NCI-H1092 treated with DMSO at 0.1 percent for 48 hours (cell line): ENCODE data around the gene CCDC68.
"Not testable (repeated sequence)": the region's sequence is repeated elsewhere in the genome, so short reads cannot be mapped to it uniquely, and the experiment has no call there.

Experiments
- DNase-seq: peaks from one replicate; lab custom pipeline; 2025; lab: John Stamatoyannopoulos, UW

CCDC68 gene, protein sequence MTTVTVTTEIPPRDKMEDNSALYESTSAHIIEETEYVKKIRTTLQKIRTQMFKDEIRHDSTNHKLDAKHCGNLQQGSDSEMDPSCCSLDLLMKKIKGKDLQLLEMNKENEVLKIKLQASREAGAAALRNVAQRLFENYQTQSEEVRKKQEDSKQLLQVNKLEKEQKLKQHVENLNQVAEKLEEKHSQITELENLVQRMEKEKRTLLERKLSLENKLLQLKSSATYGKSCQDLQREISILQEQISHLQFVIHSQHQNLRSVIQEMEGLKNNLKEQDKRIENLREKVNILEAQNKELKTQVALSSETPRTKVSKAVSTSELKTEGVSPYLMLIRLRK

DNA sequence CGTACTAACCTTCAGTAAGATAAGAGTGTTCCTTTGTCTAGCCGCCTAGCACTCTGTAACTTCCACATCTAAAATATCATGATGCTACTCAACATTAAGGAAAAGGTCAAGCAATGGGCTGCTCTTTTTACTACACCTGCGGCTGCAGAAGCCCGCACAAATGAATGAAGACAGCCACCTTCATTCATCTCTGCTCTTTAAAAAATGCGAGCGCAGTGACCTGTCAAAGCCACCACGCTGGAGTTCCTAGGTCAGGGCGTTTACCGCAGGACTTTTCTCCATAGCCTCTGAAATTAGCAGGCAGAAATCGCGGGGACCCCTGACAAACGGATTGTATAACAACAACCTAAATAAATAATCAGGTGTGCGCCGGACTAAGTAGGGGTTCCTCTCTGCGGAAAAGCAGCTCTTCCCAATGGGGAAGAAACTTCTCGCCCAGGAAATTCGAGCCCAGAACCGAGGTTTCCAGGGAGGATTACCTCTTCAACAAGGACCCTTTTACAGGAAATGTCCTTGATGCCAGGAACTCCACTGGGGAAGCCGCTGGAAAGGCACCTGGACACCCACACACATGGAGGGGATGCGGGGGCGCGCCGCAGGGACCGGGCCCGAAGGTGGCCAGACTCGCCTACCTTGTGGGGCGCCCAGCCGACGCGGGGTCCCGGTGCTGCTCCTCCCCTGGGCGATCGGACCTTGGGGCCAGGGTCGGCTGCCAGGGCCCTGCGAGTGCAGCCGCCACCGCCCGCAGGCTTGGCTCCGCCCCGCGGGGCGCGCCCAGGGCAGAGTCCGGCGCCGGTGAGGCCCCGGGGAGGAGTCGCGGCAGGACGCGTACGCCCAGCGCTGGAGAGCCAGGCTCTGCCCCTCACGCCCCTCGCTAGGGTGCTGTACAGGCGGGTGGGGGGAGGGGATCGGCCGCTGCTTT, at the start of gene CCDC68:
Gene CCDC68 (minus strand): TSS at position 758 of the 922 bp plus-strand sequence. CDS start 16,670 bp downstream, outside the sequence.
- no peak for DNase-seq

DNA sequence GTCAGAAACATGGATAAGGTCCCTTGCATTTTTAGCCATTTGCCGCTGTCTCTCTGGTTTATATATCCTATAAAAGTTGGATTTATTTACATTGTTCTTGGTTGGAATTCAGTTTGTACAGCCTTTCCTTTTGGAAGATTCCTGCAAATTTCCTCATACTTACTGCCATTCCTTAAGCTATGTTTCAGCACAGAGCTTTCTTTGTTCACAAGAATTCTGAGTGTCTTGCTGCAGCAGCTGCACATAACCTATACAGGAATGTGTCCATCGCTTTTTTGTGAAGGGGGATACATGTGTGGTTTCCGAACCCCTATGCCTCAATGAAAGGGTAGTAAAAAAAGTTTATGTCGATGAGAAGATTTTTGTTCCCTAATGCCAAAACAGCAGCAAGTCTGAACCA, 48.3 kb upstream of the CCDC68 start:
- DNase-seq: no peak

DNA sequence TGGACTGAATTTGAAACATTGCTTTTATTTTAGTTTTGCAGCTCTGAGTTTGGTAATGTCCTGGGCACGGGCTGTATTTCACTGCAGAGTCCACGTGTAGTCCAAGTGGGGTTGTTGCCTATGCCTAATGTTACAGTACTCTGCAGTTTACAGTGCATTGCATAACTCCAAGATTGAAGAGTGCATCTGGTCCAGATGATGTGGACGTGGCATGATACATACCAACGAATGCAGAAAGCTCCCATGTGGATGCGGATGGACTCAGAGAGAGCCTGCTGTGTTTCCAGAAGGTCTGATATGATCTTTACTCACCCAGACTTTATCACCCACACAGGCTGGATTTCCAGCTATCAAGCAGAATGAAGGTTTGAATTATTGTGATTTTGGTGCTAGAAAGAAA, 44.4 kb upstream of the CCDC68 start:
- DNase-seq: no peak

DNA sequence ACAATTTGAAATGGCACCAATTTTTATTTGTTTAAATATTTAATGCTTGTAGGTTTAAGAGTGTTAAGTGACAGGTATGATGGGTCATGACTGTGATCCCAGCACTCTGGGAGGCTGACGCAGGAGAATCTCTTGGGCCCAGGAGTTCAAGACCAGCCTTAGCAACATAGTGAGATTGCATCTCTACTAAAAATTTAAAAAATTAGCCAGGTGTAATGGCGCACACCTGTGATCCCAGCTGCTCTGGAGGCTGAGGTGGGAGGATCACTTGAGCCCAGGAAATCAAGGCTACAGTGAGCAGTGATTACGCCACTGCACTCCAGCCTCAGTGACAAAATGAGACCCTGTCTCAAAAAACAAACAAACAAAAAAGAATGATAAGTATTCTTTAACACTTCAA, 43.0 kb upstream of the CCDC68 start:
- DNase-seq: no peak

DNA sequence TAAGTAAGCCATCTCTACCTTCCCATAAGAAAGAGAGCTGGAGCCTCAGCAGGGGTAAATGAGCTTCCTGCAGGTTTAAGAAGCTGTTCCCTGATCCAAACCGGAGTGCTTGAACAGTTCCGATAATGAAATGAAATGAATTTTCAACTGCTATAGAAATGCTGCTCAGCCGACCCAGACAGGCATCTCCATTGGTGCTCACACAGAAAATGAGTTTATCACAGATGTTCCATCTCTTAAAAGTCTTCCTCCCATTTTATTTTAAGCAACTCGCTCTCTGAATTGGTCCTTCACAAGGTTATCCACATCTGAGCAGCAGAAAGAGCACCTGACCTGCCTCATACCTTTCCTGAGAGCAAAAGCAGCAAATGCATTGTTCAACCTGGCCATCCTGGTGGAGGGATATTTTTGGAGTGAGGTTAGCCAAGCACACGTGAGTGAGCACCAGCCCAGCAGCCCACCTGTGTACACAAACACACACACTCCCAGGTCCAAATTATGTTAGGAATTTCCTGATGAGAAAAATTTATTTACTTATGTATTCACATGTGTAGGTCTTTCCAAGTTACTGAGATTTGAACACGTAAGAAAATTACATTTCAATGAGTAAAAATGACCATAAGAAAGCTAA, 42.2 kb upstream of the CCDC68 start:
- DNase-seq: no peak

DNA sequence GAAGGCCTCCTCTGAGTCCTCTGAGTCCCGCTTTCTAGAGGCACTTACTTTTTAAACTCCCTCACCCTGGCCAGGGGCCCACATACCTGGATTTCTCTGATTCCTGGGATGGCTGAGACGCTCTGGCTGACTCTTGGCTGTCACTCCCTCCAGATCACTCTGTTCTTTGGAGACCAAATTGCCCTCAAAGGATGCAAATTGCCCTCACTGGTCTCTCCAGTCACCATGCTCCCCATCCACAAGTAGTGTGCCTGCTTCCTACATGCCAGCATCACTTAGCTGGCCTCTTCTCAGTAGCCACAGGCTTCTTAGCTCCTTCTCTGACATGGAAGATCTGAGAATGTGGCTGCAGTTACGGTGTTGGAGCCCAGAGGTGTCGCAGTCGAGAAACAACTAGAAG, 41.3 kb upstream of the CCDC68 start:
- DNase-seq: no peak

DNA sequence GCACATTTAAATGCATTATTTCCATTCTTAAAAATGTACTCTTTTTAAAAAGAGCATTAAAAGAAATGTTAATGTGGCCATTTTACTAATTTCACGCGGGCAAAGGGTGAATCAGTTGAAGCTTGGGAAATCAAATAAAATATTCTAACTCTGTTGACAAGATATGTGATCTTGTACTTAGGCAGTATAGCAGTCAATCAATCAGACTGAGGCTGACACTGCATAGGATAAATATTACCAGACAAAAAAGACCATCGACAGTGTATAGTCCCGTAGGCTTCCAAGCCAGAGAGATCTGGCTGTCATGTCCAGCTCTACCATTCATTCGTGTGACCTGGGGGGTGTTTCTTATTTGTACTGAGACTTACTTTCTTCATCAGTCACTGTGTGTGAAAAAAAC, 39.8 kb upstream of the CCDC68 start:
- DNase-seq: no peak

DNA sequence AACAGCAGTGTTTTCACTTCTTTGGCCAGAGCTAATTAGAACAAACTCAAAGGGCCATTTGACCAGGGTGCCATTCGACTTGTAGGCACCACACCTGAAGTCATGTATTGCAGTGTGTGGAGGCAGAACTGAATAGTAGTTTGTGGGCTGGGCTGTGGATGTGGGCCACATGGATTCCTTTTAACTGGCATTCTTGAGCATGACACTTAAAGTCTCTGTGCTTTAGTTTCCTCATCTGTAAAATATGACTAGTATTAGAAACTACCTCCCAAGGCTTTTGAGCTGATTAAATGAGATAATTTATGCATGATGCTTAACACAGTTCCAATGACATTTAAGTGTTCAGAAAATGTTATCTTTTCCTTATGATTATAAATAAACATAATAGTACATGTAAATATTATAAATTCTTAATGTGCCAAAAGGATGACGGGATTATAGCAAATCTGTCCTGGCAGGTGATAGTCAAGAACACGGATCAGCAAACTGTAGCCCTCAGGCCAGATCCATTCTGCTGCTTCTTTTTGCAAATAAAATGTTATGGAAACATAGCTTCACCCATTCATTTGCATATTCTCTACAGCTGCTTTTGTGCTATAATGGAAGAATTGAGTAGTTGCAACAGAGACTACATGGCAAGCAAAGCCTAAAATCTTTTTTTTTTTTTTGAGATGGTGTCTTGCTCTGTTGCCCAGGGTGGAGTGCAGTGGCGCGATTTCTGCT, 36.3 kb upstream of the CCDC68 start:
- DNase-seq: no peak

DNA sequence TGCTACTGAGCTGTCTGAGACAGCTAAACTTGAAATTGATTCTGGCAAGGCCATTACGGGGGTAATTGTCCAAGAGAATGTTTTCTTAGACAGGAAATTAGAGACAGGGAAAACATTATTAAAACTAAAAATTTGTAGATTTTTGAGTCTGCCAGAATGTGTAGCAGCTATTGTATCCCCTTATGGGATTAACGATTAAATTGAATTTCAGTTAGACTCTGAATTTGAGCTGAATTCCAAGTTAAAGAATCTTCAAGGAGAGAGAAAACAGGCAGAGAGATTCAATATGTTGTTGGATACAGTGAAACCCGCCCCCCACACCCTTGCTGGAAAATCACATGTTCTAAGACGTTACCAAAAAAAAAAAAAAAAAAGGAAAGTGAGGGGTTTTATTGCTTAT, 32.7 kb upstream of the CCDC68 start:
- DNase-seq: no peak

DNA sequence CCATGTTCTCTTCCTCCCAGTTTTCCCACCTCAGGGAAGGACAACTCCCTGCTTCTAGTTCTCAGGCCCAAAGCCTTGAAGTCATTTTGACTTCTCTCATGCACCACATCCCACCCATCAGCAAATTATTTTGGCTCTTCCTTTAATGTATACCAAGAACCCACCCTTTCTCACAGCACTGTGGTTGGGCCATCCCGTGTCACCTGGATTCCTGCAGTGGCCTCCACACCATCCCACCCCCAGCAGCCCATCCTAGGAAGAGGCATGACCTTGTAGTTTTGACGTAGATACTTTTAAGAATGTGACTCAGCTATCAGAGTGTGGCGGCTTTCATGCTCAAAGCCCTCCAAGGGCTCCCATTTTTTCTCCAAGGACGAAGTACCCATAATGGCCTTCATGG, 25.6 kb upstream of the CCDC68 start:
- no peak for DNase-seq

DNA sequence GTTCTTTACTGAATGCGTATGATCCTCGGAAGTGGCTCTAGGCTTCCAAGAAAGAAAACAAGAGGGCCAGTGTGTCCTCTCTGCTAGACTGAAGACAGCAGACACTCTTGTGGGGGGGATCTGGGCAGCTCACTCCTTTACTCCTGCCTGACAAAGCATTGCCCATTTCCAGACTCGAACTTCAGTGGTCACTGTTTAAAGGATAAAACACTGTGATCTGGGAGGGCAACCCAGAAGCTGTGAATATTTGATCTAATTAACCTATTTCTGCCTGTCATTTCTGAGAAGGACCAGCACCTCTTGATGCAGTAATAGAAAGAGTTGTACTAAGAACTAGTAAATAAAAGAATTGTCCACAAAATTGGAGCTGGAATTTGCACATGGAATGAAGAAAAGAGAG, 24.5 kb upstream of the CCDC68 start:
- DNase-seq: no peak

DNA sequence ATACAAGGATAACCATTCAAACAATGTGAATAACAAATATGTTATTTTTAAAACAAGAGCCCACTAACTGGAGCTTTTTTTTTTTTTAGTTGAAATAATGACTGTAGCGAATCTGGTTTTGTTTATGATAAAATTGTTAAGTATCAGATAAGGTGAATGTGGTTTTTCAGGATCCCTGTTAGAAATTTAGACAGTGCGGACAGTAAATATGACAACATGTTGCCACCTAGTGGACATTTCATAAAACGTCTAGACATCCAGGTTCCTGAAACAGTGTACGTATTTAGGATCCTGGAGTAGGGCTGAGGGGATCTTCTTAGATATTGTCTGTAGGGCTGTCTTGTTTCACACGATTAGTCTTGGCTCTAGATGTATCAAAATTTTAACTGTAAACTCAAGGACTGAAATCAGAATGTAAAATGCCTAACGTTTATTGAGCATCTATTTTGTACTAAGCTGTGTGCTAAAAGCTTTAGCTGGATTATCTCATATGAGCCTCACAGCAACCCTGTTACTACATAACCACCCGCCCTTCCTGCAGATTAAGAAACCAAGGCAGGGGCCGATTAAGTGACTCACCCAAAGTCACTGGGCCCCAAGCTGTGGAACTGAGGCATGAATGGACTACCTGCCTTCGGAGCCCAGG, 23.9 kb upstream of the CCDC68 start:
- DNase-seq: peak; percentile 67

DNA sequence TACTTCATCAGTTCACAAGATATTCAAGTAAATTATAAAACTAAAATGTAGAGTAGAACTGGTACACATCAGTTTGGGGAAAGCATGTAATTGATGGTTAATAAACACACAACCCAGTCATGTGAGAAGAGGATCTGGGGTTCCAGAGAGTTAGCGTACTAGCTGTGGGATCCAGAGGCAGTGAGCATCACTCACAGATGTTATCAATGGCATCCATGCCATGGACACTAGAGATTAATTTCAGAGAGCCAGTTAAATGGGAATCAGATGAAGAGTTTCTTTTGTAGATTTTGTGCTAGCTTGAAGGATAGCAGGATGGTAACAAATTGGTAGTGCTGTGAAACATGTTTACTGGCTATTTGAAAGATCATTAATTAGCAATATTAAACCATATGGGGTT, 21.8 kb upstream of the CCDC68 start:
- no peak for DNase-seq

DNA sequence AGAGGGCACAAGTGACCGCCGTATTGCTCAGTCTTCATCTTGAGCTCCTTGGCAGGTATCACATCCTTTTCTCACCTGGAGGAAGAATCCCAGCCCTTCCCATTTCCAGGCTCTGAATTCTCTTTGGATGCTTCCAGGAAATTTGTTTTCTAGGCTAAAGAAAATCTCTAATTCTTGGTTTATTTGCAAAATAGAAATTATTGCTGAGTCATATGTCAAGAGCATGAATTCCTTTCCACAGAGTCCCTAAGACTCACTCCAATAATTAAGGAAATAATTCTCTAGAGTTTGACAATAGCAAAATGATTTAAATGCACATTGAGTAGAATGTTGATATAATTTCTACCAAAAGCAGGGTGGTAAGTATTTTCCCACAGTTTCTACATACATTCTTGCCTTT, 16.3 kb upstream of the CCDC68 start:
- DNase-seq: no peak

DNA sequence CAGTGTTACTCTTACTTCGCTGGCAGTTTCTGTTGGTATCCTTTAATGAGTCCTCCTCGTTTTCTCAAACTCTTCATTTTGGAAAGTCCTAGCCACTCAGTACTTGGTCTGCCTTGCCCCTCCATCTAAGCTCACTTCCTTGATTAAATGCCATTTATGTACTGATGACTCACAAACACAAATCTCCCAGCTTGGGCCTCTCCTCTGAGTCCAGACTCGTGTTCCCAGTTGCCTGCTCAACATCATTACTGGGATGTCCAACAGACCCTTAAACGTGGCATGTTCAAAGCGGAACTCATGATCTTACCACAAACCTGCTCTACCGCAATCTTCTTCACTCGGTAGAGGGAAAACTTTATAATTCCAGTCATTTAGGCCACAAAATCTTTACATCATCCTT, 13.8 kb upstream of the CCDC68 start:
- DNase-seq: no peak

DNA sequence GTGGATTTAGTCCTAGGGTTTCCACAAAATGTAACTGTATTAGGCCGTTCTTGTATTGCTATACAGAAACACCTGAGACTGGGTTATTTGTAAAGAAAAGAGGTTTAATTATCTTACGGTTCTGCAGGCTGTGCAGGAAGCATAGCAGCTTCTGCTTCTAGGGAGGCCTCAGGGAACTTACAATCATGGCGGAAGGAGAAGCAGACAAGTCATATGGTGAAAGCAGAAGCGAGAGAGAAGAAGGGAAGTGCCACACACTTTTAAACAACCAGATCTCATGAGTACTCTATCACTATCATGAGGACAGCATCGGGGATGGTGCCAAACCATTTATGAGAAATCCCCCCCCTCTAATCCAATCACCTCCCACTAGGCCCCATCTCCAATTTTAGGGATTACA, 9.5 kb upstream of the CCDC68 start:
- DNase-seq: no peak

DNA sequence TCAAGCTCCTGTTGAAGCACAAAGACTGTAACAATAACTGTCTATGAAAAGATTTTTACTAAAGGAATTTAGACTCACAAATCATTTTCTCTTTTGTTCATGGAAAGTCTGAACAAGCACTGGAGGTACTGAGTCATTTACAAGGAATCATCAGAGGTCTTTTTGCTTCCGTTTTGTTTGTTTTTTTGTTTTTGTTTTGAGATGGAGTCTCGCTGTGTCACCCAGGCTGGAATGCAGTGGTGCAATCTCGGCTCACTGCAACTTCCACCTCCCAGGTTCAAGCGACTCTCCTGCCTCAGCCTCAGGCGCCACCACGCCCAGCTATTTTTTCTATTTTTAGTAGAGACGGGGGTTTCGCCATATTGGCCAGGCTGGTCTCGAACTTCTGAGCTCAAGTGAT, 9.0 kb upstream of the CCDC68 start:
- DNase-seq: not testable (repeated sequence)

DNA sequence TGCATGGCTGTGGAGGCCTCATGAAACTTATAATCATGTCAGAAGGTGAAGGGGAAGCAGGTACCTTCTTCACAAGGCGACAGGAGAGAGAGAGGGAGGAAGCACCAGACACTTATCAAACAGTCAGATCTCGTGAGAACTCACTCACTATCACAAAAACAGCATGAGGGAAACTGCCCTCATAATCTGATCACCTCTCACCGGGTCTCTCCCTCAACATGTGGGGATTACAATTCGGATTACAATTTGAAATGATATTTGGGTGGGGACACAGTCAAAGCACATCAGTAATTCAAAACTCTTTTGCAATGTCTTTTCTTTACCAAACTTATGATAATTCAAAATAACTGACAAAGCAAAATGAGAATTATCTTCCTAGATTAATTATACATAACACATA, 8.5 kb upstream of the CCDC68 start:
- DNase-seq: no peak

DNA sequence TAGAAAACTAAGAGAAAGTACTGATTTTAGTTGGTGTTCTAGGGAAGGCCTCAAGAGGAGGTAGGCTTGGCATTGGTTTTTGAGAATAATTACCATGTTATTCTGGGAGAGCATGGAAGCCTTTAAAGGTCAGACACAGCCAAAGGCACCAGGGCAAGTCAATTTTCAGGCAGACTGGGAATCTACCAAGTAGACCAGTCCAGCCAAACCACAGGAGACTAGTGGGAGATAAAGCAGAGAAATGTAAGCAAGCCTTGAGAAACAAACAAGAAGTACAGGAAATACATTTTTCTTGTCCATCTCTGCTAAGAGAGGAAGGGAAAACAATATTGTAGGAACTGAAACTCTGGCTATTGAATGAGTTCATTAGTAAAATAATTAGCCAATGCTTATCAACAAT, 5.5 kb upstream of the CCDC68 start:
- no peak for DNase-seq

DNA sequence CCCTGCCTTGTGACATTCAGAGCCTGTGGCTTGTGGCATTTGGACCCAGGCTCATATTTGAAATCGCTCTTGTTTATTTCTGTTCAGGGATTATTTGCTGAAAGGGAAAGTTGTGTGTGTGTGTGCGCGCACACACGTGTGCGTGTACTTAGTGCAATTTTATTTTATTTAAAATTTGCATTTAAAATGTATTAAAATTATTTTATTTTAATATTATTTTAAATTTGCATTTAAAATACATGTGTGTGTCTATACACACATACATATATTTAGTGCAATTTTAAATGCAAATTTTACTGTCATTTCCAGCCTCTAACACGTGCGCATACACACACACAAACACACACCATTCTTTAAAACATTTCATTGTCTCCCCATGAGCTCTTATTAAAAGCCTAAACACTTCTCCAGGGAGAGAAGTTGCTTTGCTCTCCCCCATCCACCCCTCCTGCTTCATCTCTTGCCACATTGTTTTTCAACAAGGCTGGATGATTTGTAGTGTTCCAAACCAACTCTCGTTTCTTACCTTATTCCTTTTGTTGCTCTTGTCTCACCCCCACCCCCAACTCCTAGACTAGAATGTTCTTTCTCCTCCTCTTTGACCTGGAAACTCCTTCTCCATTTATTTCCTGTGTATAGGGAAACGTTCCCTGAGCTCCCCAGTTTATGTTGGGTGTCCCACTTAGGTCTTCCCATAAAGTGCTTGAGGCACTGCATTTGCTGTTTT, 3.8 kb upstream of the CCDC68 start:
- no peak for DNase-seq

DNA sequence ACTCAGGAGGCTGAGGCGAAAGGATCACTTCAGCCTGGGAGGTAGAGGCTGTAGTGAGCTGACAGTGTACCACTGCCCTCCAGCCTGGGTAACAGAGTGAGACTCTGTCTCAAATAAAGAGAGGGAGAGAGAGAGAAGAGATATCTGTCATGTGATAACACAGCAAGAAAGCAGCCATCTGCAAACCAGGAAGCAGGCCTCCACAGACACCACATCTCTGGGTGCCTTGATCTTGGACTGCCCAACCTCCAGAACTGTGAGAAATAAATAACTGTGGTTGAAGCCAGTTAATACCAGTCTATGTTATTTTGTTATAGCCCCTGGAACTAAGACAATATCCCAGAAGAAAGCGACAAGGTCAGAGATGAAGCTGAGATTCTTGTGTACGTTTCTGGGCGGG, 2.6 kb upstream of the CCDC68 start:
- no peak for DNase-seq
